ENCODE measurements around the gene CYB5B.

CYB5B gene

GRCh38 chr16:69448470-69449193 is 24.2 kb downstream of the CYB5B start:
- no peak for DNase-seq

GRCh38 chr16:69451166-69451565 is 26.7 kb downstream of the CYB5B start:
- no peak for DNase-seq

GRCh38 chr16:69453936-69454335 is 29.5 kb downstream of the CYB5B start:
- no peak for DNase-seq

- DNase-seq, result no peak
Measured at GRCh38 chr16:69463876-69464275, 39.5 kb downstream of the CYB5B start.

GRCh38 chr16:69465083-69465721 is 40.8 kb downstream of the CYB5B start:
- DNase-seq, result no peak

- no peak for DNase-seq
Measured at GRCh38 chr16:69465881-69466280, 41.5 kb downstream of the CYB5B start.

GRCh38 chr16:69466547-69466946 is 42.1 kb downstream of the CYB5B start:
- DNase-seq, result no peak

GRCh38 chr16:69467080-69467479 is 42.7 kb downstream of the CYB5B start:
- DNase-seq, result no peak

GRCh38 chr16:69467531-69468204 is 43.2 kb downstream of the CYB5B start:
- DNase-seq, result no peak

GRCh38 chr16:69469807-69470561 is 45.6 kb downstream of the CYB5B start:
- no peak for DNase-seq

GRCh38 chr16:69471121-69471520 is 46.7 kb downstream of the CYB5B start:
- DNase-seq, result no peak

- DNase-seq, result no peak
Measured at GRCh38 chr16:69474408-69474807, 50.0 kb downstream of the CYB5B start.

- DNase-seq, result peak; percentile 46
Measured at GRCh38 chr16:69476920-69477443, 52.6 kb downstream of the CYB5B start.

GRCh38 chr16:69477546-69477945 is 53.1 kb downstream of the CYB5B start:
- no peak for DNase-seq

GRCh38 chr16:69478685-69479084 is 54.3 kb downstream of the CYB5B start:
- no peak for DNase-seq

- DNase-seq, result no peak
Measured at GRCh38 chr16:69479775-69480174, 55.4 kb downstream of the CYB5B start.

- DNase-seq, result no peak
Measured at GRCh38 chr16:69481901-69482341, 57.5 kb downstream of the CYB5B start.

- no peak for DNase-seq
Measured at GRCh38 chr16:69482410-69482991, 58.1 kb downstream of the CYB5B start.

- DNase-seq, result no peak
Measured at GRCh38 chr16:69483611-69484010, 59.2 kb downstream of the CYB5B start.

GRCh38 chr16:69485361-69485760 is 60.9 kb downstream of the CYB5B start:
- DNase-seq, result no peak

- DNase-seq, result no peak
Measured at GRCh38 chr16:69485816-69486215, 61.4 kb downstream of the CYB5B start.

- no peak for DNase-seq
Measured at GRCh38 chr16:69486272-69486671, 61.9 kb downstream of the CYB5B start.

- DNase-seq, result no peak
Measured at GRCh38 chr16:69486724-69487123, 62.3 kb downstream of the CYB5B start.

All from amniotic stem cell (primary cell).